CD4-positive, alpha-beta T cell (primary cell): ENCODE measurements around the gene SPTBN5. TPM values are rescaled to one million over a fixed set of nuclear protein-coding genes. Genes with fewer than 3 reads are reported as not detected.

ENCODE experiments used
- ATAC-seq: fragments of 200-7000 bp; cut with Tn5 transposase; one replicate; pipeline ENCODE4 v1.10.0; 2022; ENCODE audit warnings: mild to moderate bottlenecking; ENCODE audit not compliant: poor library complexity
- CTCF ChIA-PET: fragments of 350-600 bp; sonication (Branson Sonifier 250); formaldehyde crosslinking; loops from one replicate; lab custom pipeline; 2021; ENCODE audit warnings: antibody characterized with exemption, inconsistent platforms; lab: Charles Lee
- POLR2A ChIA-PET: fragments of 350-600 bp; sonication (Branson Sonifier 250); formaldehyde crosslinking; loops from one replicate; lab custom pipeline; 2021; ENCODE audit warnings: antibody characterized with exemption, inconsistent platforms; lab: Charles Lee
- DNase-seq, 14 experiments: peaks; one replicate each; pipeline ENCODE4 v3.0.0-alpha.2; 2013 to 2020; ENCODE audit warnings: mixed read lengths in 2 of 14
- H3K27ac ChIP-seq, 2 donors: one replicate each; pipeline versions ENCODE4 v1.5.1 to v1.7.0; 2013; ENCODE audit warnings: low read length in 2 of 2, low read depth in 1 of 2, mild to moderate bottlenecking in 1 of 2
- H3K27me3 ChIP-seq, 2 experiments: 1 replicate in 1 of 2; 2 replicates in 1 of 2; pipeline versions ENCODE4 v1.6.1 to v1.7.0; 2013; ENCODE audit warnings: low read length in 2 of 2, control low read depth in 1 of 2, mild to moderate bottlenecking in 1 of 2, moderate library complexity in 1 of 2; ENCODE audit not compliant: insufficient read depth in 2 of 2, control insufficient read depth in 1 of 2
- H3K36me3 ChIP-seq: one replicate; pipeline ENCODE4 v1.6.1; 2013; ENCODE audit warnings: low read length, control low read depth; ENCODE audit not compliant: insufficient read depth
- H3K4me1 ChIP-seq: one replicate; pipeline ENCODE4 v1.6.1; 2013; ENCODE audit warnings: low read length, control low read depth; ENCODE audit not compliant: insufficient read depth
- H3K4me3 ChIP-seq: one replicate; pipeline ENCODE4 v1.5.1; 2013; ENCODE audit warnings: mild to moderate bottlenecking, low read length, moderate library complexity
- H3K9me3 ChIP-seq, 2 experiments: 1 replicate in 1 of 2; 2 replicates in 1 of 2; pipeline versions ENCODE4 v1.6.1 to v1.7.0; 2013; ENCODE audit warnings: low read length in 2 of 2, mild to moderate bottlenecking in 2 of 2, control low read depth in 1 of 2, moderate library complexity in 1 of 2; ENCODE audit not compliant: control insufficient read depth in 1 of 2, insufficient read depth in 1 of 2
- H3K27ac Mint-ChIP-seq: one replicate; pipeline ENCODE4 v1.8.0; 2020; ENCODE audit warnings: mixed read lengths
- H3K27me3 Mint-ChIP-seq: one replicate; pipeline ENCODE4 v1.8.0; 2021; ENCODE audit warnings: mixed read lengths
- H3K36me3 Mint-ChIP-seq: one replicate; pipeline ENCODE4 v1.8.0; 2021; ENCODE audit warnings: low read depth, mixed read lengths
- H3K4me1 Mint-ChIP-seq: one replicate; pipeline ENCODE4 v1.8.0; 2021; ENCODE audit warnings: low read depth, mixed read lengths
- H3K4me3 Mint-ChIP-seq: one replicate; pipeline ENCODE4 v1.8.0; 2020; ENCODE audit warnings: mild to moderate bottlenecking, mixed read lengths
- H3K9me3 Mint-ChIP-seq: one replicate; pipeline ENCODE4 v1.8.0; 2020; ENCODE audit warnings: mixed read lengths
- CTCF ChIP-seq: fragments of 200-600 bp; IDR thresholded peaks from one replicate; pipeline ENCODE4 v1.8.0; 2022; ENCODE audit warnings: antibody characterized with exemption, mild to moderate bottlenecking
- intact Hi-C, 2 experiments: fragments of 100-400 bp; cut with DNase I in 1 of 2; cut with micrococcal nuclease in 1 of 2; formaldehyde crosslinking; loops; one replicate each; pipeline versions ENCODE4 v1.15.1 to v1.9.0; 2023 to 2025; cut with DNase I, micrococcal nuclease
- total RNA-seq, 174 experiments: library from RNA in 2 of 174; stranded (reverse) in 2 of 174; gene quantifications; one replicate each; pipeline ENCODE4 v1.2.3 and lab custom pipeline; 2021 to 2026

The SPTBN5 gene
- total RNA-seq, 2 experiments from 2014 or later: 2.2 to 2.3 TPM

GRCh38 chr15:41801850-41802455, 91.9 kb downstream of the SPTBN5 start:
- H3K27ac ChIP-seq: no peak overlapping the region
- H3K9me3 ChIP-seq: no peaks in the 10 kb centered on the region
- no peak for ATAC-seq
- Mint-ChIP-seq H3K4me3 (no peak overlapping the region), H3K27me3 (no peaks in the 10 kb centered on the region), H3K27ac (no peak overlapping the region), H3K9me3 (no peaks in the 10 kb centered on the region), H3K4me1 (peaks cover 10% of the 10 kb centered on the region), H3K36me3 (peaks cover 38% of the 10 kb centered on the region)
- intact Hi-C loops: no loop called here
- no peak for DNase-seq
- CTCF ChIA-PET: interaction anchor here (1.9 kb wide), 1 partner anchor 29 kb away, joined by 7 read pairs; no protein-coding TSS in a partner anchor
- no peaks in the 10 kb centered on the region for H3K27me3 ChIP-seq
- TF ChIP-seq CTCF: no peak
- POLR2A ChIA-PET: no interaction called here
- peaks cover 5% of the 10 kb centered on the region for H3K4me1 ChIP-seq
- no peak overlapping the region for H3K4me3 ChIP-seq
- H3K36me3 ChIP-seq: peaks cover 22% of the 10 kb centered on the region

- DNase-seq (no peak), ATAC-seq (no peak)
- H3K27me3 ChIP-seq: no peaks in the 10 kb centered on the region
- no peak for TF ChIP-seq CTCF
- intact Hi-C loops: no loop called here
- H3K36me3 ChIP-seq: peaks cover 22% of the 10 kb centered on the region
- Mint-ChIP-seq H3K9me3 (no peaks in the 10 kb centered on the region), H3K27me3 (no peaks in the 10 kb centered on the region), H3K27ac (no peak overlapping the region), H3K4me3 (no peak overlapping the region), H3K36me3 (peaks cover 38% of the 10 kb centered on the region), H3K4me1 (peaks cover 15% of the 10 kb centered on the region)
- H3K9me3 ChIP-seq: no peaks in the 10 kb centered on the region
- H3K4me1 ChIP-seq: peaks cover 5% of the 10 kb centered on the region
- H3K4me3 ChIP-seq: no peak overlapping the region
- CTCF ChIA-PET: no interaction called here
- H3K27ac ChIP-seq: no peak overlapping the region
- POLR2A ChIA-PET: no interaction called here
Observed at GRCh38 chr15:41801185-41801584, 92.7 kb downstream of the SPTBN5 start.

GRCh38 chr15:41799488-41799805, 94.4 kb downstream of the SPTBN5 start:
- intact Hi-C loops: no loop called here
- no peak overlapping the region for H3K27ac Mint-ChIP-seq
- Histone ChIP-seq H3K36me3 (peaks cover 20% of the 10 kb centered on the region), H3K4me1 (peaks cover 3% of the 10 kb centered on the region), H3K9me3 (no peaks in the 10 kb centered on the region), H3K27me3 (no peaks in the 10 kb centered on the region), H3K27ac (no peak overlapping the region), H3K4me3 (no peak overlapping the region)
- no peaks in the 10 kb centered on the region for H3K9me3 Mint-ChIP-seq
- ChIA-PET POLR2A (no interaction called here), CTCF (no interaction called here)
- no peaks in the 10 kb centered on the region for H3K27me3 Mint-ChIP-seq
- H3K4me1 Mint-ChIP-seq: peaks cover 22% of the 10 kb centered on the region
- no peak for ATAC-seq
- H3K4me3 Mint-ChIP-seq: no peak overlapping the region
- DNase-seq: no peak
- peaks cover 33% of the 10 kb centered on the region for H3K36me3 Mint-ChIP-seq
- no peak for TF ChIP-seq CTCF
